PC-3 (cell line): ENCODE measurements around the gene PAX5.

Experiments
- EZH2 ChIP-seq: fragments of 300-600 bp; sonication (generic); IDR thresholded peaks from one replicate; pipeline ENCODE4 v1.6.1; 2017; ENCODE audit warnings: antibody characterized with exemption, mild to moderate bottlenecking, low read length; ENCODE audit not compliant: unreplicated experiment
- TF ChIP-seq, protein P1 (sequence below): fragments of 300-600 bp; sonication (generic); conservative IDR thresholded peaks from 2 replicates; pipeline ENCODE4 v1.5.1; 2017; ENCODE audit warnings: antibody characterized with exemption, low read depth, mild to moderate bottlenecking, low read length

DNA sequence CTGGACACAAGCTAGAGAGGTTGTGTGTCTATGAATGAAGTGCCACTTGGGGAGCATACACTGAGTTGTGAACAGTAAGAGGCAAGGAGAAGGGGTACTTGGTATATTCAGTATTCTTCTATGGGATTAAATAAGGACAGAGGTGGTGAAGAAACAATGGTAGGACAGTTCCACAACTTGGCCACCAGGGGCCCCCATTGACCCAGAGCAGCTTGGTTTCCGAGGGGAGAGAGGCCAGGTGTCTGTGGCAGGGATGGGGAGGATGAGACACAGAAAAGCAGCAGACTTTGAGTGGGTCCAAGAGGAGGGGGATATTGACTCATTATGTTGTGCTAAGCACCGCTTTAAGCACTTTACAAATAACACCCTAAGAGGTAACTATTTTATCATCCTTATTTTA is 240.8 kb downstream of the PAX5 start:
- no peak for TF ChIP-seq EZH2
- TF ChIP-seq, protein P1, sequence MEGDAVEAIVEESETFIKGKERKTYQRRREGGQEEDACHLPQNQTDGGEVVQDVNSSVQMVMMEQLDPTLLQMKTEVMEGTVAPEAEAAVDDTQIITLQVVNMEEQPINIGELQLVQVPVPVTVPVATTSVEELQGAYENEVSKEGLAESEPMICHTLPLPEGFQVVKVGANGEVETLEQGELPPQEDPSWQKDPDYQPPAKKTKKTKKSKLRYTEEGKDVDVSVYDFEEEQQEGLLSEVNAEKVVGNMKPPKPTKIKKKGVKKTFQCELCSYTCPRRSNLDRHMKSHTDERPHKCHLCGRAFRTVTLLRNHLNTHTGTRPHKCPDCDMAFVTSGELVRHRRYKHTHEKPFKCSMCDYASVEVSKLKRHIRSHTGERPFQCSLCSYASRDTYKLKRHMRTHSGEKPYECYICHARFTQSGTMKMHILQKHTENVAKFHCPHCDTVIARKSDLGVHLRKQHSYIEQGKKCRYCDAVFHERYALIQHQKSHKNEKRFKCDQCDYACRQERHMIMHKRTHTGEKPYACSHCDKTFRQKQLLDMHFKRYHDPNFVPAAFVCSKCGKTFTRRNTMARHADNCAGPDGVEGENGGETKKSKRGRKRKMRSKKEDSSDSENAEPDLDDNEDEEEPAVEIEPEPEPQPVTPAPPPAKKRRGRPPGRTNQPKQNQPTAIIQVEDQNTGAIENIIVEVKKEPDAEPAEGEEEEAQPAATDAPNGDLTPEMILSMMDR: peak; percentile 49
